HG03159 (cell line): ENCODE data around the gene EIF3J.

ENCODE experiments used
- ATAC-seq: cut with Tn5 transposase; IDR thresholded peaks from one replicate; pipeline ENCODE4 v1.9.1; 2021; ENCODE audit warnings: mild to moderate bottlenecking, moderate library complexity; ENCODE audit not compliant: unreplicated experiment

Gene EIF3J

DNA sequence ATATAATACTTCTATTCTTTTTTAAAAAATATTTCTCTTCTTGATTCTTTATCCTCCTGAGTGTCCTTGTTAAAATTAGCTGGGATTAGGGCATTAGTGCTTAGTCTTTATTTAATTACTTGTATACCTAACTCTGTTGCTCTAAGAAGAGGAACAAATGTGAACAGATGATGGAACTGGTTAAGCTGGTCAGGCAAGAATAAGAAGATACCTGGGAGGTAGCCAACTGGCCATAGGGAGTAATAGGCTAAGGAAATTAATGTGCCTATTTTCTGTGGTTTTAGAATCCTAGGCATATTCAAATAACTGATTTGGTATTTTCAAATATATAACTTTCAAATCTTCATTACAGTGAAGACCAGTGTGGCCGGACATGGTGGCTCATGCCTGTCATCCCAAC, 54.4 kb downstream of the EIF3J start:
- no peak for ATAC-seq

DNA sequence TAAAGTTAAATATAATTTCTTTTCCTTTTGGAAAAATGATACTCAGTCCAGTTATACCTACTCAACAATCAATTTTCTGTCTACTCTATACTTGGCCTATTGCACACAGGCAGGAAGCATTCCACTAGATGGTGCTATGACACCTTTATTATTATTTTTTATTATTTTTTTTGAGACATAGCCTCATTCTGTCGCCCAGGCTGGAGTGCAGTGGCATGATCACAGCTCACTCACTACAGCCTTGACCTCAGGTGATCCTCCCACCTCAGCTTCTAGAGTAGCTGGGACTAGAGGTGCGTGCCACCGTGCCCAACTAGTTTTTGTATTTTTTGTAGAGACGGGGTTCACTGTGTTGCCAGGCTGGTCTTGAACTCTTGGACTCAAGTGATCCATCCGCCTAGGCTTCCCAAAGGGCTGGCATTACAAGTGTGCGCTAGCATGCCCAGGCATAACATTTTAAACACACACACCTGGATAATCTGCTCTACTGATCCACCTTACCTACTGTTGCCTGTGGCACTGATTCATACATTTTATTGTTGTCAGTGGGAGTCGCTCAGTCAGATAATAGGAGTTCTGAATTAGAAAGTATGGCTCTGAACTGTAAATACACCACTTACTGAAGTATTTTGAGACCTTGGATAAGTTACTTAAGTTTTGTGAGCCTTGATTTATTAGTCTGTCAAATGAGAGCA, 56.2 kb downstream of the EIF3J start:
- no peak for ATAC-seq

- ATAC-seq: no peak
Measured at GRCh38 chr15:44595246-44595645, 58.3 kb downstream of the EIF3J start.

DNA sequence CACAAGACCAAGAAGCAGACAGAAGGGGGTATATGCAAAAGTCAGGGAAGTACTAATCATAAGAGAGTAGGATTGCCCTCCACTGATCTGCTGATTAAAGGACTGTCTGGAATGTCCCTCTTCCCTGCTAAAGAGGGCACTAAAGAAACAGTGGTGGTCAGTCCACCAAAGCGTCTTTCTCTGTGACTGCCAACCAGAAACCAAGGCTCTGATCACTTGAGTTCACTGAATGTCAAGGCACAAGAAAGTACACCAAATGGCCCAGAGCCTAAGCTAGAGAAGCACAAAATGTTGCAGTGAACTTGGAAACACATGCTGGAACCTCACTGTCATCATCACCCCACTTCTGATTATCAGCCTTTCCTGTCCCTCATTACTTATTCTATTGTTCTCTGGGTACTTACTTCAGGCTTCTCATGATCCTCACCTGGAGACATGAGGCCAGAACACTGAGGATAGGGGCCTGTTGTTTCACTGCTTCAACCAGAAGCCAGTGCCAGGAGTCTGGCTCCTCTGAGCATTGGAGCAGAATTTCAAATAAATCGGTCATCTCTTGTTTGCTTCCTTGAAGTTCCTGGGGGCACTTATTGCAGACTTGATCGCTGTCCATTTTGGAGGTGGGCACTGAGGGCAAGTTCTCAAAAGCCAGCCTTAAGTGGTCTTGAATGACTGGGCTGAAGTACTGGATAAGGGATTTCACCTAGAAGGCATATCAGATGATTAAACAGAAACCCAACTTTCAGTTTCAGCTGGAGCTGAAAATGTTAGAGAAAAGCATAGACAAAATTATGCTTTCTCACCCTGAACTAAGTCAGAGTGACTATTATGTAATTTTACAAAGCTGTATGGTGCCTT, 58.9 kb downstream of the EIF3J start:
- no peak for ATAC-seq

- ATAC-seq: no peak
Measured at GRCh38 chr15:44596511-44597010, 59.6 kb downstream of the EIF3J start.

DNA sequence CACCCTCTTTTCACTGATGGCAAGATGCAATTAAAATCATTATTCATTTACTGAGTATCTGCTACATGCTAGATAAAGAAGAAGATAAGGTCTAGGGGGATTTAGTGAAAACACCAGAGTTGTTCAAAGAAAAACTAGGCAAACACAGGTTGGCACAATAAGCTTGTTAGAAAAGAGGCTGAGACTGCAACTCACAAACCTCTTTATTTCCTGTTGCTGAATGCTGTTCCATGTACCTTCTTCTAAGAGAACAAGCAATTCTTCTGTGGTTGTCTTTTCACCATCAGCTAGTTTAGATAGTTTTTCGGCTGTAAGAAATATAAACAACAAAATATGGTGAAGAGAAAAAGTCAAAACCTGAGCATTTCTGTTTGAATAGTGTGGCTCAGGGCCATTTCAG, 61.1 kb downstream of the EIF3J start:
- no peak for ATAC-seq

DNA sequence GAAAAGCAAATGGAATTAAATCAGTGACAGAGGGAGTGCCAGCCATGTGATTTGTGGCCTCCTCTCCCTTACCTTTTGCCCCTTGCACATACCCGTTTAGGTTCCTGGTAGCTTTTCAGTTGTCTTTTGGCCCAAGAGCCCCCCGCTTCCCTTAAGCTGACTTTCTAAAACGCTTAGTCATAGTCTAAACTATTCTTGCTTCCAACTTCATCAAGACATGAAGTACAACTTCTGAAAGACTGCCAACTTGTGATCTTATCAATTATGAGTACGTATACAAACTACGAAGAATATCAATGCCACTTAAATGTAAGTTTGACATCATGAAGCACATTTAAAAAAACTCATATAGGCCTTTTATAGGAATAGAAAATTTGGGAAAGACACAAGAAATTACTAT, 61.9 kb downstream of the EIF3J start:
- no peak for ATAC-seq

GRCh38 chr15:44603126-44603525, 66.2 kb downstream of the EIF3J start:
- no peak for ATAC-seq

DNA sequence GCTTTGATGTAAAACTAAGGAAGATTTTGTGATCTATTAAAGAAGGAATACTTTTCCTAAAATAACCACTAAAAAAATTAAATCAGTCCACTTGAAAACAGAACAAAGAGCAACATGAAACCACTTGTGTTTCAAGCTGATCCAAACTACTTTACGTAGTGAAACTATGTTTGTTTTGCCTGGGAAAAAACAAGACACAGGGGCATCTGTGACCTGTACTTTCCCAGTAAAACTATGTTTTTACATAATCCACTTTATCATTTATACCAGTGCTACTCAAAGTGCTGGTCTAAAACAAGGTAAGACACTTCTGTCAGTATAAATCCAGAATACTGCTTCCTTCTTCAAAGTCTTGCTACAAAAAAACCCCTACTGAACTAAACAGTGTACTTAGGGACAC, 69.8 kb downstream of the EIF3J start:
- no peak for ATAC-seq
